Bronchial epithelial cell (primary cell): ENCODE measurements around the gene EFHD2. TPM values are rescaled to one million over a fixed set of nuclear protein-coding genes. Genes with fewer than 3 reads are reported as not detected.

Source experiments
- DNase-seq: peaks from one replicate; pipeline ENCODE4 v3.0.0-alpha.2; 2010; ENCODE audit warnings: low read depth
- FAIRE-seq: peaks from 2 replicates; lab custom pipeline; 2011; peaks lifted over from hg19 to GRCh38; lab: Jason Lieb, UNC
- H3K27me3 ChIP-seq: 2 replicates; pipeline ENCODE4 v1.5.1; 2011; ENCODE audit warnings: low read length; ENCODE audit not compliant: control insufficient read depth, insufficient read depth
- H3K36me3 ChIP-seq: 2 replicates; pipeline ENCODE4 v1.5.1; 2011; ENCODE audit warnings: low read length; ENCODE audit not compliant: control insufficient read depth, insufficient read depth
- H3K4me3 ChIP-seq: 2 replicates; pipeline ENCODE4 v1.5.1; 2011; ENCODE audit warnings: mild to moderate bottlenecking, low read depth, low read length, control low read depth
- total RNA-seq: library from RNA; depleted of rRNA; stranded (reverse); fragments of >200 nt; gene quantifications from 2 replicates; pipeline ENCODE4 v1.2.1, GENCODE V29; 2014
- TF ChIP-seq, protein P1 (sequence below): IDR thresholded peaks from 2 replicates; pipeline ENCODE4 v1.5.1; 2011; ENCODE audit warnings: mild to moderate bottlenecking, moderate library complexity, low read length, control low read depth, inconsistent platforms; ENCODE audit not compliant: insufficient read depth, severe bottlenecking

EFHD2 gene
- total RNA-seq, 1 donor from 2014 or later, result 42.6 TPM

DNA sequence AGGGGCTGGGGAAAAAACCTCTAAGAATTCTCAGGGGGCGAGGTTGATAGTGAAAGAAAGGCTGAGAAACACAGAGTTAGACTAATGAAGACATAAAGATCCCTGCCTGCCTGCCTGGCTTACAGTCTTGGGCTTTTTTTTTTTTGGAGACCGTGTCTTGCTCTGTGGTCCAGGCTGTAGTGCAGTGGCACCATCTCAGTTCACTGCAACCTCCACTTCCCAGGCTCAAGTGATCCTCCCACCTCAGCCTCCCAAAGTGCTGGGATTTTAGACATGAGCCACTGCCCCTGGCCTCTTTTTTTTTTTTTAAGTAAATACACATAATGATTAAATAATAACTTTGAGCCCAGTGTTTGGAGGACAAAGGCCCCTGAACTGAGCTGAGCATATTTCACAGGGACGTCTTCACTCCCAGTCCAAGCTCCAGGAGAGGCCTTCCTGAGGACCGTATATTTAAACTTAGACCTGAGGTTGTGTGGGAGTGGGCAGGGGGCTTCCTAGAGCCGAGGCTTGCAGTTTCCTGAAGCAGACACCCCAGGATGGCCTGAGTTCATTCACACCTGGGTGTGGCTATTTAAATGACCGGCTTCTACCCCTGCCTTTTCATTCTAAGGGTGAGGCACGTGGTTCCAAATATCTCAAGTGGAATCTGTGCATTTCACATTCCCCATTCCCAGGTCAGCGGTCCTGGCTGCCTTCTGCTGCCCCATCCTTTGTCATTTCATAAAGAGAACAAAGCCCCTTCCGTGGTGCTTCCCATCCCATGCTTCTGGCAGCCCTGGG lies 16.0 kb upstream of the EFHD2 start:
- Histone ChIP-seq H3K4me3 (no peak overlapping the region), H3K36me3 (no peaks in the 10 kb centered on the region), H3K27me3 (peaks cover 1% of the 10 kb centered on the region)
- no peak for FAIRE-seq
- DNase-seq, result no peak
- TF ChIP-seq, protein P1, sequence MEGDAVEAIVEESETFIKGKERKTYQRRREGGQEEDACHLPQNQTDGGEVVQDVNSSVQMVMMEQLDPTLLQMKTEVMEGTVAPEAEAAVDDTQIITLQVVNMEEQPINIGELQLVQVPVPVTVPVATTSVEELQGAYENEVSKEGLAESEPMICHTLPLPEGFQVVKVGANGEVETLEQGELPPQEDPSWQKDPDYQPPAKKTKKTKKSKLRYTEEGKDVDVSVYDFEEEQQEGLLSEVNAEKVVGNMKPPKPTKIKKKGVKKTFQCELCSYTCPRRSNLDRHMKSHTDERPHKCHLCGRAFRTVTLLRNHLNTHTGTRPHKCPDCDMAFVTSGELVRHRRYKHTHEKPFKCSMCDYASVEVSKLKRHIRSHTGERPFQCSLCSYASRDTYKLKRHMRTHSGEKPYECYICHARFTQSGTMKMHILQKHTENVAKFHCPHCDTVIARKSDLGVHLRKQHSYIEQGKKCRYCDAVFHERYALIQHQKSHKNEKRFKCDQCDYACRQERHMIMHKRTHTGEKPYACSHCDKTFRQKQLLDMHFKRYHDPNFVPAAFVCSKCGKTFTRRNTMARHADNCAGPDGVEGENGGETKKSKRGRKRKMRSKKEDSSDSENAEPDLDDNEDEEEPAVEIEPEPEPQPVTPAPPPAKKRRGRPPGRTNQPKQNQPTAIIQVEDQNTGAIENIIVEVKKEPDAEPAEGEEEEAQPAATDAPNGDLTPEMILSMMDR, result no peak

DNA sequence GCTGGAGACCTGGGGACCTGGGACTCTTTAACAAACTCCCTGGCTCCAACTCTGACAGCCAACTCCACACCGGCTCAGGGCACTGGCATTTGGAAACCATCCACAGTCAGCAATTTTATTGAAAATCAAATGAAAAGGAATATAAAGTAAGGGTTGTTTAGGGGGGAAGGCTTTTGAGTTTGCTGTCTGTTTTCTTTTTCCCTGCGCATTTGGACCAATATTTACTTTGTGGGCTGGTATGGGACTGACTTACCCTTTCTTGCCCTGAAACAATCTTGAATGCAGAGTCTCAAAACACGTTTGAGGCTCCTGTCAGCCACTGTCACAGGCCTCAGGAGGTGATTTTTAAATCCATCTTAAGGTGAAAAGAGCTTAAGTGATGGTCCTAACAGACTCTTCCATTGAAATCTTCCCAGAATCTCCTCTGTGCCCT lies 15.4 kb upstream of the EFHD2 start:
- no peak overlapping the region for H3K4me3 ChIP-seq
- TF ChIP-seq, protein P1, result no peak
- H3K27me3 ChIP-seq, result no peaks in the 10 kb centered on the region
- FAIRE-seq, result no peak
- no peaks in the 10 kb centered on the region for H3K36me3 ChIP-seq
- no peak for DNase-seq

DNA sequence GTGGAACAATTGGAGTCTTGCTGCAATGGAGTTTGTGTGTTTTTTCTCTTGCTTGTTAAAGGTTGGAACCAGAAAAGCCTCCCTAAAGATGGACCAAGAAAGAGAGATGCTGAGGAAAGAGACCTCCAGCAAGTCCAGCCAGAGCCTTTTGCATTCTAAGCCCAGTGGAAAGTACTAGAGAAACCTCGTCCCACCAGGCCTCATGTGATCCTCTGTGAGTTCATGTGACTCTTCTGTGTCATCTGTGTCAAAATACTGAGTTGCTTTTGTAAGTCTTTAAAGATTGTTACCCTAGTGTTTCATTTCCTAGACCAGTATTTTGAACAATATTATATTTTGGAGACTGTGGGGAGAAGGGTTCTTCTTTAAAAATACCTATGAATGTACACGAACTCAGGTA lies 12.5 kb upstream of the EFHD2 start:
- Histone ChIP-seq H3K4me3 (no peak overlapping the region), H3K27me3 (no peaks in the 10 kb centered on the region), H3K36me3 (no peaks in the 10 kb centered on the region)
- DNase-seq (no peak), FAIRE-seq (no peak)
- TF ChIP-seq, protein P1, result no peak

DNA sequence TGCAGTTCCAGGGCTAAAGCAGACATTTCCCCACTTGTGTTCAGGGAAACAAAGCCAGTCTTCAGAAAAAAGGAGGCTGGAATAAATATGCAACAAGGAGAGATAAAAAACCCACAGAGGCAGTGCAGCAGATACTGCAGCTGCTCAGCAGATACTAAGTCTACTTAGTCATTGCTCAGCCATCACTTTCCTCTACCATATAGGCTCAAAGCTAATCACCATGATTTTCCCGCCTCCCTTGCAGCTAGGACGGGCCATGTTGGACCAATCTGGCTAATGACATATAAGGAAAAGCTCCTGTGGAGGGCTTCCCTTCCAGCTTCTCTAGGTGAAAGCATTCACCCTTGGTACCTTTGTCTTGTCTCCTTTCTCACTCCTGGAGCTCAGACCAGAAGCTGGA lies 10.0 kb upstream of the EFHD2 start:
- no peak for FAIRE-seq
- Histone ChIP-seq H3K27me3 (no peaks in the 10 kb centered on the region), H3K36me3 (no peaks in the 10 kb centered on the region), H3K4me3 (no peak overlapping the region)
- DNase-seq, result no peak
- TF ChIP-seq, protein P1, result no peak

DNA sequence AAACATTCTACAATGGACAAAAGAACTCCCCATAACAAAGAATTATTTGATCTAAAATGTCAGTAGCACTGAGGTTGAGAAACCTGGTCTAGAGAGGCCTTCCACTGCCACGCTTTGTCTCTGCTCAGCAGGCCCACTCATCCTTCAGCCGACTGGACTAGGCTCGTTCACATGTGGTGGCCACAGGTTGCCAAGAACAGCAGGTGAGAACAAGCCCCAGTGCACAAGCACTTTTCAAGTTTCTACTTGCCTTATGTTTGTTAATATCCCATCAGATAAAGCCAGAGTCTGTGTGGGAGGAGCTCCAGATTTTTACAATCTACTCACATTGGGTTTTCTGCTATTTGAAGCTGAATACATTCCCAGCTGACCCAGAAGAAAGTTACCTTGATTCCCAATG lies 9.1 kb upstream of the EFHD2 start:
- no peaks in the 10 kb centered on the region for H3K27me3 ChIP-seq
- H3K4me3 ChIP-seq, result no peak overlapping the region
- H3K36me3 ChIP-seq, result no peaks in the 10 kb centered on the region
- peak; percentile 99 for FAIRE-seq
- TF ChIP-seq, protein P1, result no peak
- peak; percentile 99 for DNase-seq
